Osteoblast (primary cell): ENCODE measurements around the gene FUT1. TPM values are rescaled to one million over a fixed set of nuclear protein-coding genes. Genes with fewer than 3 reads are reported as not detected.

ENCODE experiments used
- DNase-seq: peaks from one replicate; pipeline ENCODE4 v3.0.0; 2011; ENCODE audit warnings: low spot score, mixed read lengths; ENCODE audit not compliant: insufficient read length; ENCODE audit errors: missing footprints
- H2AFZ ChIP-seq: 2 replicates; pipeline ENCODE4 v1.6.0; 2011; ENCODE audit warnings: mild to moderate bottlenecking, low read length
- H3K27ac ChIP-seq: 2 replicates; pipeline ENCODE4 v1.5.1; 2011; ENCODE audit warnings: mild to moderate bottlenecking, low read depth, low read length, moderate library complexity
- H3K27me3 ChIP-seq: 2 replicates; pipeline ENCODE4 v1.6.0; 2012; ENCODE audit warnings: mild to moderate bottlenecking, control low read depth, inconsistent platforms, low read length, moderate library complexity; ENCODE audit not compliant: insufficient read depth
- H3K36me3 ChIP-seq: 2 replicates; pipeline ENCODE4 v1.5.1; 2011; ENCODE audit warnings: mild to moderate bottlenecking, low read length, control low read depth, moderate library complexity; ENCODE audit not compliant: insufficient read depth
- H3K4me1 ChIP-seq: 2 replicates; pipeline ENCODE4 v1.5.1; 2011; ENCODE audit warnings: mild to moderate bottlenecking, low read length, control low read depth, moderate library complexity; ENCODE audit not compliant: insufficient read depth
- H3K4me2 ChIP-seq: 2 replicates; pipeline ENCODE4 v1.6.0; 2011; ENCODE audit warnings: mild to moderate bottlenecking, low read length; ENCODE audit not compliant: insufficient read depth
- H3K4me3 ChIP-seq: fragments of 200-600 bp; sonication (generic); 3 replicates; pipeline ENCODE4 v1.5.1; 2012; ENCODE audit warnings: mild to moderate bottlenecking, low read length, inconsistent platforms; ENCODE audit not compliant: insufficient read depth
- H3K79me2 ChIP-seq: 2 replicates; pipeline ENCODE4 v1.6.0; 2012; ENCODE audit warnings: mild to moderate bottlenecking, low read length, control low read depth, inconsistent platforms; ENCODE audit not compliant: insufficient read depth
- H3K9me3 ChIP-seq: 2 replicates; pipeline ENCODE4 v1.5.1; 2011; ENCODE audit warnings: low read depth, low read length, control low read depth
- H4K20me1 ChIP-seq: 2 replicates; pipeline ENCODE4 v1.6.0; 2012; ENCODE audit warnings: mild to moderate bottlenecking, low read length, control low read depth; ENCODE audit not compliant: insufficient read depth
- CTCF ChIP-seq: IDR thresholded peaks from 2 replicates; pipeline ENCODE4 v1.5.1; 2011; ENCODE audit warnings: mild to moderate bottlenecking, low read depth, low read length, moderate library complexity; ENCODE audit errors: extremely low read depth
- total RNA-seq: library from RNA; depleted of rRNA; stranded (reverse); fragments of >200 nt; gene quantifications from 2 replicates; pipeline ENCODE4 v1.2.3, GENCODE V29; 2012

Gene FUT1
- total RNA-seq, 1 donor, result under 0.01 TPM

- Histone ChIP-seq H2AFZ (no peak overlapping the region), H3K4me2 (no peak overlapping the region), H3K4me3 (no peak overlapping the region), H3K9me3 (no peaks in the 10 kb centered on the region), H3K79me2 (no peaks in the 10 kb centered on the region), H3K27ac (no peak overlapping the region), H3K36me3 (no peaks in the 10 kb centered on the region), H3K4me1 (no peaks in the 10 kb centered on the region), H4K20me1 (no peaks in the 10 kb centered on the region), H3K27me3 (peaks cover 30% of the 10 kb centered on the region)
- no peak for TF ChIP-seq CTCF
- DNase-seq, result no peak
Measured at GRCh38 chr19:48756212-48756611, 3.8 kb upstream of the FUT1 start.

GRCh38 chr19:48755787-48756186, 3.3 kb upstream of the FUT1 start:
- no peak overlapping the region for H3K4me2 ChIP-seq
- H3K4me1 ChIP-seq, result no peaks in the 10 kb centered on the region
- H3K36me3 ChIP-seq, result no peaks in the 10 kb centered on the region
- no peak for TF ChIP-seq CTCF
- no peak overlapping the region for H3K4me3 ChIP-seq
- no peaks in the 10 kb centered on the region for H3K79me2 ChIP-seq
- no peak overlapping the region for H3K27ac ChIP-seq
- no peaks in the 10 kb centered on the region for H4K20me1 ChIP-seq
- peak; percentile 56 for DNase-seq
- H3K9me3 ChIP-seq, result no peaks in the 10 kb centered on the region
- H2AFZ ChIP-seq, result no peak overlapping the region
- H3K27me3 ChIP-seq, result peaks cover 30% of the 10 kb centered on the region

GRCh38 chr19:48755084-48755641, 2.7 kb upstream of the FUT1 start, which contains the start of gene FGF21:
TSS of gene FGF21 (plus strand) at chr19:48755524. CDS start at chr19:48756237, 713 bp downstream.
- Histone ChIP-seq H3K27ac (no peak within 1 kb of the TSS), H3K4me1 (no peaks in the 10 kb centered on the region), H3K36me3 (no peaks in the 10 kb centered on the region), H3K4me3 (no peak within 1 kb of the TSS), H4K20me1 (no peaks in the 10 kb centered on the region), H3K9me3 (no peaks in the 10 kb centered on the region), H3K27me3 (peaks cover 30% of the 10 kb centered on the region), H3K4me2 (no peak within 1 kb of the TSS), H3K79me2 (no peaks in the 10 kb centered on the region), H2AFZ (no peak within 1 kb of the TSS)
- peak; percentile 44 for DNase-seq
- no peak for TF ChIP-seq CTCF

- Histone ChIP-seq H4K20me1 (no peaks in the 10 kb centered on the region), H3K27me3 (peaks cover 40% of the 10 kb centered on the region), H2AFZ (no peak overlapping the region), H3K79me2 (no peaks in the 10 kb centered on the region), H3K9me3 (no peaks in the 10 kb centered on the region), H3K36me3 (no peaks in the 10 kb centered on the region), H3K4me3 (no peak overlapping the region), H3K27ac (no peak overlapping the region), H3K4me1 (no peaks in the 10 kb centered on the region), H3K4me2 (no peak overlapping the region)
- peak; percentile 73 for DNase-seq
- TF ChIP-seq CTCF, result no peak
Measured at GRCh38 chr19:48751845-48752495, 471 bp downstream of the FUT1 start.
